Measurements from ENCODE around the gene ZFAND2A. TPM values are rescaled to one million over a fixed set of nuclear protein-coding genes. Genes with fewer than 3 reads are reported as not detected.

ZFAND2A gene
- total RNA-seq, 6 experiments from 2014 or later, result 14.3 to 20.8 (median 18.0) TPM

DNA sequence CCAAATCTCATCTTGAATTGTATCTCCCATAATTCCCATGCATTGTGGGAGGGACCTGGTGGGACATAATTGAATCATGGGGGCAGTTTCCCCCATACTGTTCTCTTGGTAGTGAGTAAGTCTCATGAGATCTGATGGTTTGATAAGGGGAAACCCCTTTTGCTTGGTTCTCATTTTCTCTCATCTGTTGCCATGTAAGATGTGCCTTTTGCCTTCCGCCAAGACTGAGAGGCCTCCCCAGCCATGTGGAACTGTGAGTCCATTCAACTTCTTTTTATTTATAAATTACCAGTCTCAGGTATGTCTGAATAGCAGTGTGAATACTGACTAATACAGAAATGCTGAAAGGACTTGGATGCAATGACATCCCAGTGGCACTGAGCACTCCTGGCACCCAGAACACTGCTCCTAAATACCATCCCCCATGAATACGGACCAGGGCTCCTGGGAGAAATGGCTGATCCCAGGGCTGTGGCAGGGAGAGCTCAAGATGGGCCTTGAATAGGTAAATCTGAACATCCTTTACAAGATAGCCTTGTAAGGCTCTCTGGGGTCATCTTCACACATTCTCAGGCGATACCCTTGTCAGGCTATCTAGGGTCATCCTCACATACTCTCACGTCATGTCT is 19.4 kb downstream of the ZFAND2A start:
- H3K27ac Mint-ChIP-seq, result no peak overlapping the region
- 0 out of 2 replicates have a peak, but pooled peaks cover 6% of the 10 kb centered on the region for H3K36me3 Mint-ChIP-seq (ENCODE audit: low read depth)
- no peak for TF ChIP-seq CTCF (IDR thresholded peaks at IDR 0.05)
- no peaks in the 10 kb centered on the region for H3K9me3 Mint-ChIP-seq
- no peaks in the 10 kb centered on the region; the same call in 1 of the 2 replicates for H3K27me3 Mint-ChIP-seq (ENCODE audit: insufficient read depth)
- H3K4me1 Mint-ChIP-seq (ENCODE audit: low read depth), result peaks cover 12% of the 10 kb centered on the region
- DNase-seq, result no peak
- H3K4me3 Mint-ChIP-seq, result no peak overlapping the region

GRCh38 chr7:1137517-1138167 is 22.4 kb downstream of the ZFAND2A start:
- Mint-ChIP-seq H3K9me3 (no peaks in the 10 kb centered on the region), H3K27ac (peak overlapping the region; percentile 91), H3K4me1 (ENCODE audit: low read depth) (peaks cover 12% of the 10 kb centered on the region), H3K27me3 (ENCODE audit: insufficient read depth) (no peaks in the 10 kb centered on the region; the same call in 1 of the 2 replicates), H3K4me3 (peak overlapping the region; percentile 90), H3K36me3 (ENCODE audit: low read depth) (peaks cover 17% of the 10 kb centered on the region)
- TF ChIP-seq CTCF (IDR thresholded peaks at IDR 0.05), result no peak
- no peak for DNase-seq

DNA sequence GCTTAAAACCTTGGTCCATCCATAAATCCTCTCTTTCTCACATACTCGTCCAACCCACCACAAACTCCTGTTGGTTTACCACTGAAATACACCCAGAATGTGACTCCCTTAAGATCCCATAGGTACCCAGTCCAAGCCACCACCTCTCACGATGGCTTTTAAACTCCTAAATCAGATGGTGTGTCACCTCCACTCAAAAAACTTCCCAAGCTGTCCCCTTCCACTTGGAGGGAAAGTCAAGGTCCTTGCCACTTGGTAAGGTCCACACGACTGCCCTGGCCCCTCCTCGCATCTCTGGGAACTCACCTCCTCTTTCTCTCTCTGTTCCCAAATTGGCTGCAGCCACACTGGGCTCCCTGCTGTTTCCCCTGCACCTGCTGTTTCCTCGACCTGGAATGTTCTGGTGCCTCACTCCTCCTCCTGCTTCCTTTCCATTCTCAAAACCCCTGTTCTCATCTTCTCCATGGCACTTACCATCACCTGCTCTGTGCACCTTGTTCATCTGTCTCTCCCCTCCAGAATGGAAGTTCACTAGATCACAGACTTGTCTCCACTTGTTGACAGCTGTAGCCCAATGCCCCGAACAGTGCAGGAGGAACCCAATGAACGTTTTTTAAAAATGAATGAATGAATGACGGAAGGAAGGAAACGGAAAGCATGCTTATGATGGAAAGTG is 23.0 kb downstream of the ZFAND2A start:
- H3K27ac Mint-ChIP-seq, result peak overlapping the region; percentile 70
- TF ChIP-seq CTCF (IDR thresholded peaks at IDR 0.05), result no peak
- DNase-seq, result no peak
- H3K27me3 Mint-ChIP-seq (ENCODE audit: insufficient read depth), result no peaks in the 10 kb centered on the region; the same call in 1 of the 2 replicates
- peaks cover 12% of the 10 kb centered on the region for H3K4me1 Mint-ChIP-seq (ENCODE audit: low read depth)
- no peaks in the 10 kb centered on the region for H3K9me3 Mint-ChIP-seq
- H3K36me3 Mint-ChIP-seq (ENCODE audit: low read depth), result peaks cover 21% of the 10 kb centered on the region
- peak overlapping the region; percentile 90 for H3K4me3 Mint-ChIP-seq

DNA sequence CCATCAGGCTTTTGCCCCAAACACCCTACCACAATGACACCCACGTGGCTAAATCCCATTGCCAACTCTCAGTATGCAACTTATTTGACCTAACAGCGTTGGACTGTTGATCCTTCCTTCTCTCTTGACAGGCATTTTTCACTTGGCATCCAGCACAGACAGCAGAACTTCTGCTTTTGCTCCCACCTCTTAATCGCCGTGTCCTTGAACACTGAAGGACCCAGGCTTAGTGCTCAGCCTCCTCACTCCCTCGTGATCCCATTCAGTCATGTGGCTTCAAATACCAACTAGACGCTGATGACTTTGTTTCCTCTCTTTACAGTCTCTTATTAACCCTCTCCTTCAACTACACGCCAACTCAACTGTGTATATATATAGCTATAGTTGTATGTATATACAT is 25.0 kb downstream of the ZFAND2A start:
- no peaks in the 10 kb centered on the region for H3K9me3 Mint-ChIP-seq
- no peak for TF ChIP-seq CTCF (IDR thresholded peaks at IDR 0.05)
- peaks cover 25% of the 10 kb centered on the region for H3K36me3 Mint-ChIP-seq (ENCODE audit: low read depth)
- H3K4me3 Mint-ChIP-seq, result no peak overlapping the region
- no peak for DNase-seq
- peaks cover 17% of the 10 kb centered on the region for H3K4me1 Mint-ChIP-seq (ENCODE audit: low read depth)
- H3K27ac Mint-ChIP-seq, result no peak overlapping the region
- no peaks in the 10 kb centered on the region; the same call in 1 of the 2 replicates for H3K27me3 Mint-ChIP-seq (ENCODE audit: insufficient read depth)

DNA sequence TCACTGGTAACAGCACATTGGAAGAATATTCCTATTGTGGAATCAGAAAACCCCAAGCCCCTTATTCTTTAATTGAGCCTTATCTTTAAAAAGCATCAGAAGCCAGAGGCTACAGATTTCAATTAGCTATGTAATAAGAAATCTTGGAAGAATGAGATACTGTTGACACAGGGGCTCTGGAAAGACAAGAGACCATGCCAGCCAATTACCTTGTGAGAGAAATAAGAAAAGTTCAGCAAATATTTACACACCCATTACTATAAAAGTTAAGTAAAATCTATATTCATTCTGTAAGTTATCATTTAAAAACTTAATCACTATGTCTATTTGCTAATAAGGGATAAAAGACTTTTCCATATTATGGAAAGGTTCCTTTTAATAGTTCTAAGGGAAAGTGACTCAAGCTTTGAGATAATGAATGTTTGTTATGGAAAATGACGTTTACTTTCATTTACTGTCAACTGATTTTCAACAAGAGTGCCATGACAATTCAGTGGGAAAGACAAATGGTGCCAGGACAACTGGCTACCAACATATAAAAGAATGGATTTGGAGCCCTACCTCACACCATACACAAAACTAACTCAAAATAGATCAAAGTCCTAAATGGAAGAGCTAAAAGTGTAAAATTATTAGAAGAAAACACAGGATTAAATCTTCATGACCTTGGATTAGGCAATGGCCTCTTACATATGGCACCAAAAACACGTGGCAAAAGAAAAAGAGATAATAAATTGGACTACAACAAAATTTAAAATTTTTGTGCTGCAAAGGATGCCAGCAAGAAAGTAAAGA is 28.3 kb downstream of the ZFAND2A start:
- H3K4me3 Mint-ChIP-seq, result no peak overlapping the region

More for the DNA sequence above, 28.3 kb downstream of the ZFAND2A start:
- no peak for DNase-seq
- TF ChIP-seq CTCF (IDR thresholded peaks at IDR 0.05), result no peak
- no peaks in the 10 kb centered on the region for H3K9me3 Mint-ChIP-seq
- H3K4me1 Mint-ChIP-seq (ENCODE audit: low read depth), result peaks cover 8% of the 10 kb centered on the region
- no peaks in the 10 kb centered on the region for H3K27me3 Mint-ChIP-seq (ENCODE audit: insufficient read depth)
- H3K36me3 Mint-ChIP-seq (ENCODE audit: low read depth), result peaks cover 23% of the 10 kb centered on the region
- H3K27ac Mint-ChIP-seq, result no peak overlapping the region

Data from HFFc6 (cell line).